Measurements from ENCODE around the gene SLC25A36.
"Not testable (repeated sequence)": the region's sequence is repeated elsewhere in the genome, so short reads cannot be mapped to it uniquely, and the experiment has no call there.

Gene SLC25A36

DNA sequence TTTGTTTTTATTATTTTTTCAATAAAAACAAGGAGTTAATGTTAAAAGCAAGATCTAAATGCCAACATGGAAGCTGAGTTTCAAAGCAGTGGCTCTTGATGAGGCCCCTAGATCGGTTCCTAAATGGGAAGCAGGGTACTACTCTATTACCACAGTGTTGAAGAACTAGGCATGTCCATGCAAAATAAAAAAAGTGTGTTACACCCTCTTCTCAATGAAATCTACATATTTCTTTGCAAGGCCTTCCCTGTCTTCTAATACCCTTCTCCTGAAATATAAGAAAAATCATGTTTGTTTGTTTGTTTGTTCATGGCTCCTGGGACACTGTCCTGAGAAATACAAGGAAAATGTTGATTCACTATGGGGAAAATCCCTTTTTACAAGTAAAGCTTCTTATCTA, 12.2 kb upstream of the SLC25A36 start:
- H3K4me1 ChIP-seq (ENCODE audit: control insufficient read depth in 5 of 5, insufficient read depth in 5 of 5, low read length in 5 of 5) = peaks cover 0 to 8% (median 3%) of the 10 kb centered on the region in 5 donors
- no peaks in the 10 kb centered on the region for H3K36me3 ChIP-seq (ENCODE audit: control insufficient read depth in 5 of 5, insufficient read depth in 5 of 5, low read length in 5 of 5)
- no peak overlapping the region for H3K27ac ChIP-seq (ENCODE audit: low read depth, low read length)
- H3K27me3 ChIP-seq (ENCODE audit: control insufficient read depth in 5 of 5, insufficient read depth in 4 of 5, low read length in 5 of 5) = no peaks in the 10 kb centered on the region
- no peak overlapping the region for H3K4me3 ChIP-seq (ENCODE audit: low read depth in 1 of 5, low read length in 5 of 5)
- no peaks in the 10 kb centered on the region for H3K9me3 ChIP-seq (ENCODE audit: control insufficient read depth in 5 of 5, low read length in 5 of 5)
- H3K9ac ChIP-seq (ENCODE audit: low read length in 5 of 5) = no peak overlapping the region

DNA sequence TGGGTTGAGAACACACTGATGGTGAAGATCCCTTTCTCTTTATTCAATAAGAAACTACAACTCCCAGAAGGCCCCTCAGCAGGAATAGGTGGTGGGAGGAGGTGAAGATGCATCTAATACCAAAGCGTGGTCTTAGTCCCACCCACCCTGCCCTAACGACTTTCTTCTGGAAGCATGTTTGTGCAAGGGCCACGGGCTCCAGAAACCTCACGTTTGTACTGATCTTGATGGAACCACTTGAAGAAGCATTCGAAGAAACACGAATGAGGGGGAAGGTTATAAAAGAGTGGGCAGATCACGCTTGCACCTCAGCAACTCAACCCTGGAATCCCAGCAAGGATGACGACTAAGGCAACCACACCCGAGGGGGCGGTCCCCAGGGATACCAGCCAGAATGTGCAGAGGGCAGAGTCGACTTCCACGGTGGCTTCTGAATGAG, 10.6 kb upstream of the SLC25A36 start:
- Histone ChIP-seq H3K36me3 (ENCODE audit: control insufficient read depth in 5 of 5, insufficient read depth in 5 of 5, low read length in 5 of 5) (no peaks in the 10 kb centered on the region), H3K4me1 (ENCODE audit: control insufficient read depth in 5 of 5, insufficient read depth in 5 of 5, low read length in 5 of 5) (peaks cover 0 to 3% (median 0%) of the 10 kb centered on the region in 5 donors), H3K9me3 (ENCODE audit: control insufficient read depth in 5 of 5, low read length in 5 of 5) (no peaks in the 10 kb centered on the region), H3K27ac (ENCODE audit: low read depth, low read length) (no peak overlapping the region), H3K27me3 (ENCODE audit: control insufficient read depth in 5 of 5, insufficient read depth in 4 of 5, low read length in 5 of 5) (no peaks in the 10 kb centered on the region), H3K4me3 (ENCODE audit: low read depth in 1 of 5, low read length in 5 of 5) (no peak overlapping the region), H3K9ac (ENCODE audit: low read length in 5 of 5) (no peak overlapping the region)

DNA sequence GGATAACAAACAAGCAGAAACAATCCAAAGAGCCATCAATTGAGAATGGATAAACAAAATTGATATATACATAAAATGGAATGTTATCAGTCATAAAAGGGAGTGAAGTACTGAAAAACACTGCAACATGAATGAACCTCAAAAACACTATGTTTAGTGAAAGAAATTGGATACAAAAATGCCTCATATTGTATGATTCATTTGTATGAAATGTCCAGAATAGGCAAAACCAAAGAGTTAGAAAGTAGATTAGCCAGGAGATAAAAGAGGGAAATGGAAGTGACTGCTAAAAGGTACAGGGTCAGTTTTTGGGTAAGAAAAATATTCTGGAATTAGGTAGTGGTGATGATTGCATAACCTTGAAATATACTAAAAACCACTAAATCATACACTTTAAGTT, 9.8 kb upstream of the SLC25A36 start:
- H3K27ac ChIP-seq (ENCODE audit: low read depth, low read length) = no peak overlapping the region
- peaks cover 0 to 3% (median 0%) of the 10 kb centered on the region in 5 donors for H3K4me1 ChIP-seq (ENCODE audit: control insufficient read depth in 5 of 5, insufficient read depth in 5 of 5, low read length in 5 of 5)
- no peak overlapping the region for H3K4me3 ChIP-seq (ENCODE audit: low read depth in 1 of 5, low read length in 5 of 5)
- H3K9ac ChIP-seq (ENCODE audit: low read length in 5 of 5) = no peak overlapping the region
- H3K36me3 ChIP-seq (ENCODE audit: control insufficient read depth in 5 of 5, insufficient read depth in 5 of 5, low read length in 5 of 5) = no peaks in the 10 kb centered on the region
- H3K9me3 ChIP-seq (ENCODE audit: control insufficient read depth in 5 of 5, low read length in 5 of 5) = no peaks in the 10 kb centered on the region
- no peaks in the 10 kb centered on the region for H3K27me3 ChIP-seq (ENCODE audit: control insufficient read depth in 5 of 5, insufficient read depth in 4 of 5, low read length in 5 of 5)

DNA sequence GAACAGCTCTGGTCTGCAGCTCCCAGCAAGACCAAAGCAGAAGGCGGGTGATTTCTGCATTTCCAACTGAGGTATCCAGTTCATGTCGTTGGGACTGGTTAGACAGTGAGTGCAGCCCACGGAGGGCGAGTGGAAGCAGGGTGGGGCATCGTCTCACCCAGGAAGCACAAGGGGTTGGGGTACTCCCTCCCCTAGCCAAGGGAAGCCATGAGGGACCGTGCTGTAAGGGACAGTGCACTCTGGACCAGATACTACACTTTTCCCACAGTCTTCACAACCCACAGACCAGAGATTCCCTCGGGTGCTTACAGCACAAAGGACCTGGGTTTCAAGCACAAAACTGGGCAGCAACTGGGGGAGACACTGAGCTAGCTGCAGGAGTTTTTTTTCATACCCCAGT, 8.5 kb upstream of the SLC25A36 start:
- peaks cover 0 to 3% (median 0%) of the 10 kb centered on the region in 5 donors for H3K4me1 ChIP-seq (ENCODE audit: control insufficient read depth in 5 of 5, insufficient read depth in 5 of 5, low read length in 5 of 5)
- H3K27ac ChIP-seq (ENCODE audit: low read depth, low read length) = no peak overlapping the region
- no peak overlapping the region for H3K9ac ChIP-seq (ENCODE audit: low read length in 5 of 5)
- no peaks in the 10 kb centered on the region for H3K9me3 ChIP-seq (ENCODE audit: control insufficient read depth in 5 of 5, low read length in 5 of 5)
- no peaks in the 10 kb centered on the region for H3K36me3 ChIP-seq (ENCODE audit: control insufficient read depth in 5 of 5, insufficient read depth in 5 of 5, low read length in 5 of 5)
- no peak overlapping the region for H3K4me3 ChIP-seq (ENCODE audit: low read depth in 1 of 5, low read length in 5 of 5)
- no peaks in the 10 kb centered on the region for H3K27me3 ChIP-seq (ENCODE audit: control insufficient read depth in 5 of 5, insufficient read depth in 4 of 5, low read length in 5 of 5)

DNA sequence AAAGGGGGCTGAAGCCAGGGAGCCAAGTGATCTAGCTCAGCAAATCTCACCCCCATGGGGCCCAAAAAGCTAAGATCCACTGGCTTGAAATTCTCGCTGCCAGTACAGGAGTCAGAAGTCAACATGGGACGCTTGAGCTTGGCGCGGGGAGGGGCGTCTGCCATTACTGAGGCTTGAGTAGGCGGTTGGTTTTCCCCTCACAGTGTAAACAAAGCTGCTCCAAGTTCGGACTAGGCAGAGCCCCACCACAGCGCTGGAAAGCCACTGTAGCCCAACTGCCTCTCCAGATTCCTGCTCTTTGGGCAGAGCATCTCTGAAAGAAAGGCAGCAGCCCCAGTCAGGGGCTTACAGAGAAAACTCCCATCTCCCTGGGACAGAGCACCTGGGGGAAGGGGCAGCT, 8.1 kb upstream of the SLC25A36 start:
- no peaks in the 10 kb centered on the region for H3K36me3 ChIP-seq (ENCODE audit: control insufficient read depth in 5 of 5, insufficient read depth in 5 of 5, low read length in 5 of 5)
- H3K9ac ChIP-seq (ENCODE audit: low read length in 5 of 5) = no peak overlapping the region
- no peak overlapping the region for H3K4me3 ChIP-seq (ENCODE audit: low read depth in 1 of 5, low read length in 5 of 5)
- H3K27ac ChIP-seq (ENCODE audit: low read depth, low read length) = no peak overlapping the region
- H3K4me1 ChIP-seq (ENCODE audit: control insufficient read depth in 5 of 5, insufficient read depth in 5 of 5, low read length in 5 of 5) = peaks cover 0 to 3% (median 0%) of the 10 kb centered on the region in 5 donors
- H3K9me3 ChIP-seq (ENCODE audit: control insufficient read depth in 5 of 5, low read length in 5 of 5) = no peaks in the 10 kb centered on the region
- no peaks in the 10 kb centered on the region for H3K27me3 ChIP-seq (ENCODE audit: control insufficient read depth in 5 of 5, insufficient read depth in 4 of 5, low read length in 5 of 5)

DNA sequence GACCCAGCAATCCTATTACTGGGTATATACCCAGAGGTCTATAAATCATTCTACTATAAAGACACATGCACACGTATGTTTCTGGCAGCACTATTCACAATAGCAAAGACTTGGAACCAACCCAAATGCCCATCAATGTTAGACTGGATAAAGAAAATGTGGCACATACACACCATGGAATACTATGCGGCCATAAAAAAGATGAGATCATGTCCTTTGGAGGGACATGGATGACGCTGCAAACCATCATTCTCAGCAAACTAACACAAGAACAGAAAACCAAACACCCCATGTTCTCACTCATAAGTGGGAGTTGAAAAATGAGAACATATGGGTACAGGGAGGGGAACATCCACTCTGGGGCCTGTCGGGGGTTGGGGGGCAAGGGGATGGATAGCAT, 2.3 kb upstream of the SLC25A36 start:
- not testable (repeated sequence) for H3K27ac ChIP-seq (ENCODE audit: low read depth, low read length); H3K9me3 ChIP-seq (ENCODE audit: control insufficient read depth in 5 of 5, low read length in 5 of 5); H3K4me3 ChIP-seq (ENCODE audit: low read depth in 1 of 5, low read length in 5 of 5); H3K9ac ChIP-seq (ENCODE audit: low read length in 5 of 5); H3K27me3 ChIP-seq (ENCODE audit: control insufficient read depth in 5 of 5, insufficient read depth in 4 of 5, low read length in 5 of 5); H3K36me3 ChIP-seq (ENCODE audit: control insufficient read depth in 5 of 5, insufficient read depth in 5 of 5, low read length in 5 of 5)
- H3K4me1 ChIP-seq (ENCODE audit: control insufficient read depth in 5 of 5, insufficient read depth in 5 of 5, low read length in 5 of 5) = peaks cover 2 to 26% (median 19%) of the 10 kb centered on the region in 5 donors

DNA sequence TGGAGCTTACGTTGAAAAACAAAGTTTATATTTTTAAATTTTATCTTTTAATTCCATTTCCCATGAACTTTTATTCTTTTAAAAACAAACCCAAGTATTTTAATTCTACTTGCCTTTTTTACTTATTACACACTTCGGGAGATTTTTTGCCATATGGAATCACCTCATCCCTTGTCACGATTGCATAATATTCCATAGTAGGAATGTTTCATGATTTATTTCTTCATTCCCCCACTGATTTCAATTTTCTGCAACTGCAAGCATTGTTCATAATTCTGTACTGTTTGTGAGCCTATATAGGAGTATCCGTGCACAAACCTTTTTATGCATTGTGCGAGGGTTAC, 574 bp upstream of the SLC25A36 start:
- Histone ChIP-seq H3K27ac (ENCODE audit: low read depth, low read length) (peak overlapping the region; percentile 94), H3K9ac (ENCODE audit: low read length in 5 of 5) (peak overlapping the region in 4 of 5 donors; percentile 38 to 82 (median 66)), H3K4me1 (ENCODE audit: control insufficient read depth in 5 of 5, insufficient read depth in 5 of 5, low read length in 5 of 5) (peaks cover 2 to 37% (median 30%) of the 10 kb centered on the region in 5 donors)

DNA sequence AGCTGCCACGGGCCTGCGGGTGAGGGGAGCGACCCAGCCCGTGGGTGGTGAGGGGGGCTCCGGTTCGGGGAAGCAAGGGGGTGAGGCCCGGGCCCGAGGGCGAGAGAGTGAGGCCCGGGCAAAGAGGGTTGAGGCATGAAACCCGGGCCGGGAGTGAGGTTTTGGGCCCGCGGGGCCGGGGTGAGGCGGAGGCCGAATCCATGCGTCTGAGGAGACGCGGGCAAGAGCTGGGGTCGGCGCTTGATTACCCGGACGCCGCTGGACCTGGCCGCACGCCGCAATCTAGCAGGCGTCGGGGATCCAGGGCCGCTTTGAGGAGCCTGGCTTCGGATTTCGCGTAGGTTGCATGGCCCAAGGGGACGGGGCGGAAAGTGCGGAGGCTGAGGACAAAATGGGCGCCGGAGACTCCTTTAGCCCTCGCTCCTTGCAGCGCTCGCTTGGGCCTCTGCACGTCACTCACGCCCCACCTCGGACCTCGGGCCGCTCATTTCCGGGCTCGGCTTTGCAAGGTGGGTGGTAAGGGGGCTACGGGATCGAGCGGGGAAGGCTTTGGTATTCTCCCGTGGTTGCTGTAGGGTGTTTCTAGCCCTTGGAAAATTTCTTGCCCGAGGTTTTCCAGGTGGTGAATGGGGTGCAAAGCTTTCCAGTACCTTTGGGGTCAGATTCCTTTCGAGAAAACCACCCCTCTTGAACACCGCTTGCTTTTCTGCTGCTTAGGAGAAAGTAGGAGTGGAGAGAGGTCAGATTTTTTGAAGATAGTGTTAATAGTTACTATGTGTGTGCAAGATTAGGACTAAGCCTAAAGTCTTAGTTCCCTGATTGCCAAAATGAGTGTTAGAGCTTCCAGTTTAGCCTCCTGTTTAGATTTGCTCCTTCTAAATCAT, 827 bp downstream of the SLC25A36 start:
- peak overlapping the region; percentile 88 to 96 (median 92) for H3K9ac ChIP-seq (ENCODE audit: low read length in 5 of 5)
- peak overlapping the region; percentile 94 for H3K27ac ChIP-seq (ENCODE audit: low read depth, low read length)
- H3K27me3 ChIP-seq (ENCODE audit: control insufficient read depth in 5 of 5, insufficient read depth in 4 of 5, low read length in 5 of 5) = no peaks in the 10 kb centered on the region
- H3K4me3 ChIP-seq (ENCODE audit: low read depth in 1 of 5, low read length in 5 of 5) = peak overlapping the region; percentile 84 to 92 (median 90)
- H3K36me3 ChIP-seq (ENCODE audit: control insufficient read depth in 5 of 5, insufficient read depth in 5 of 5, low read length in 5 of 5) = no peaks in the 10 kb centered on the region
- no peaks in the 10 kb centered on the region for H3K9me3 ChIP-seq (ENCODE audit: control insufficient read depth in 5 of 5, low read length in 5 of 5)
- peaks cover 2 to 37% (median 30%) of the 10 kb centered on the region in 5 donors for H3K4me1 ChIP-seq (ENCODE audit: control insufficient read depth in 5 of 5, insufficient read depth in 5 of 5, low read length in 5 of 5)

More for the DNA sequence above, 574 bp upstream of the SLC25A36 start:
- peak overlapping the region; percentile 63 to 92 (median 88) for H3K4me3 ChIP-seq (ENCODE audit: low read depth in 1 of 5, low read length in 5 of 5)
- no peaks in the 10 kb centered on the region for H3K36me3 ChIP-seq (ENCODE audit: control insufficient read depth in 5 of 5, insufficient read depth in 5 of 5, low read length in 5 of 5)
- H3K9me3 ChIP-seq (ENCODE audit: control insufficient read depth in 5 of 5, low read length in 5 of 5) = no peaks in the 10 kb centered on the region
- H3K27me3 ChIP-seq (ENCODE audit: control insufficient read depth in 5 of 5, insufficient read depth in 4 of 5, low read length in 5 of 5) = no peaks in the 10 kb centered on the region

DNA sequence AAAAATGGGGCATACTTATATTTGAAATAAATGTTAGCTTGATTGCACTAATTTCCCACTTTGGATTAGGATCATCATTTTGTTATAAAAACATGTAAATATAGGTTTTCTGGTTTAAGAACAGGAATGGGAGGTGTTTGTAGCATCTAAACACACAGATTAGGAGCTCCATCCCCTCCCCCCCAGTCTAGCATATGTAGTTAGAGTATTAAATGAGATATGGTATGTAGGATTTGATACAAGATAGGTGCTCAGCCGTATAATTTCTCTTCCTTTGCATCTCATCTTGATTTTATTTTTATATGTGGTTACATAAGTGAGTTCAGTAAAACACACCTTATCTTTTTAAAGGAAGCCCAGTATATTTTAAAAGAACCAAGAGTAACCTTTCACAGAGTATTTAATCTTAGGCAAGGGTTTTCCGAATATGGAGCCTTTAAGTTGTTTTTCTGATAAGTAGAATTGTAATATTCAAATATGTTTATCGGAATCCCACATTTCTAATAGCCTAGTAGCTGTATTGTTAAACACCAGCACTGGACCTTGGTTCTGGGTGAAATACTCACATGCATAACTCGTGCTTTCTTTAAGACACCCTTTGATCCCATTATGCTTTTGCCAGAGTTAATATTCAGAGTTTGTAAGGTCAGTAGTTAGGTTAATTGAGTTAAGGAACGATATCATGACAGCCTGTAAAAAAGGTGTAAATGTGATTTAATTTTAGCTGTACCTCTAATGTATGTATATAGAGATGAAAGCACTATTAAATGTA, 2.3 kb downstream of the SLC25A36 start:
- H3K9ac ChIP-seq (ENCODE audit: low read length in 5 of 5) = peak overlapping the region in 2 of 5 donors; percentile 92 to 96
- no peaks in the 10 kb centered on the region for H3K9me3 ChIP-seq (ENCODE audit: control insufficient read depth in 5 of 5, low read length in 5 of 5)
- H3K4me1 ChIP-seq (ENCODE audit: control insufficient read depth in 5 of 5, insufficient read depth in 5 of 5, low read length in 5 of 5) = peaks cover 2 to 37% (median 30%) of the 10 kb centered on the region in 5 donors

More for the DNA sequence above, 2.3 kb downstream of the SLC25A36 start:
- Histone ChIP-seq H3K36me3 (ENCODE audit: control insufficient read depth in 5 of 5, insufficient read depth in 5 of 5, low read length in 5 of 5) (no peaks in the 10 kb centered on the region), H3K27ac (ENCODE audit: low read depth, low read length) (peak overlapping the region; percentile 94), H3K4me3 (ENCODE audit: low read depth in 1 of 5, low read length in 5 of 5) (peak overlapping the region in 1 of 5 donors; percentile 16), H3K27me3 (ENCODE audit: control insufficient read depth in 5 of 5, insufficient read depth in 4 of 5, low read length in 5 of 5) (no peaks in the 10 kb centered on the region)

All from subcutaneous abdominal adipose tissue (tissue), 5 donors.